GM12878 (cell line): ENCODE data around the gene FCHSD2. TPM values are rescaled to one million over a fixed set of nuclear protein-coding genes. Genes with fewer than 3 reads are reported as not detected.

Source experiments
- CBX3 ChIP-seq: fragments of 200-600 bp; sonication (generic); IDR thresholded peaks from 2 replicates; pipeline ENCODE4 v1.6.1; 2016; ENCODE audit warnings: low read depth, borderline replicate concordance
- CBX5 ChIP-seq: sonication (generic); IDR thresholded peaks from 2 replicates; pipeline ENCODE4 v1.6.1; 2016; ENCODE audit warnings: low read depth, moderate library complexity, mild to moderate bottlenecking, inconsistent platforms
- CUX1 ChIP-seq: IDR thresholded peaks from 2 replicates; pipeline ENCODE4 v1.6.1; 2012; ENCODE audit warnings: improper control_type of control experiment, low read depth, low read length; ENCODE audit not compliant: insufficient replicate concordance
- EED ChIP-seq: sonication (generic); IDR thresholded peaks from 2 replicates; pipeline ENCODE4 v1.6.1; 2016; ENCODE audit warnings: antibody characterized with exemption, low read depth
- EP300 ChIP-seq, 2 experiments: fragments of 150-350 bp in 1 of 2; IDR thresholded peaks; 2 replicates each; pipeline ENCODE4 v1.6.1; 2011 to 2012; ENCODE audit warnings: low read depth in 2 of 2, low read length in 2 of 2, borderline replicate concordance in 1 of 2, improper control_type of control experiment in 1 of 2, inconsistent platforms in 1 of 2; ENCODE audit not compliant: control insufficient read depth in 1 of 2
- GABPA ChIP-seq: IDR thresholded peaks from 2 replicates; pipeline ENCODE4 v1.6.1; 2014; ENCODE audit warnings: antibody characterized with exemption, low read depth, mild to moderate bottlenecking, inconsistent platforms
- IKZF2 ChIP-seq, 2 experiments: fragments of 450-650 bp; IDR thresholded peaks; 2 replicates each; pipeline ENCODE4 v1.6.1; 2017; ENCODE audit warnings: mild to moderate bottlenecking in 2 of 2, moderate library complexity in 2 of 2
- MAX ChIP-seq: IDR thresholded peaks from 2 replicates; pipeline ENCODE4 v1.6.1; 2012; ENCODE audit warnings: low read depth, low read length, improper control_type of control experiment
- MEF2A ChIP-seq: IDR thresholded peaks from 2 replicates; pipeline ENCODE4 v1.6.1; 2011; ENCODE audit warnings: low read depth, mild to moderate bottlenecking, low read length, moderate library complexity; ENCODE audit not compliant: insufficient read depth
- POLR2A ChIP-seq: IDR thresholded peaks from 2 replicates; pipeline ENCODE4 v1.6.1; 2011; ENCODE audit warnings: low read depth, mild to moderate bottlenecking, low read length
- POU2F2 ChIP-seq: IDR thresholded peaks from 3 replicates; pipeline ENCODE4 v1.6.1; 2011; ENCODE audit warnings: low read depth, mild to moderate bottlenecking, low read length, borderline replicate concordance
- RAD21 ChIP-seq: IDR thresholded peaks from 2 replicates; pipeline ENCODE4 v1.6.1; 2011; ENCODE audit warnings: mild to moderate bottlenecking, low read depth, low read length, moderate library complexity; ENCODE audit not compliant: insufficient read depth
- SRF ChIP-seq, 2 experiments: IDR thresholded peaks; 2 replicates each; pipeline ENCODE4 v1.6.1; 2011; ENCODE audit warnings: low read depth in 2 of 2, low read length in 2 of 2, mild to moderate bottlenecking in 1 of 2, moderate library complexity in 1 of 2
- TAF1 ChIP-seq: IDR thresholded peaks from 2 replicates; pipeline ENCODE4 v1.6.1; 2011; ENCODE audit warnings: mild to moderate bottlenecking, low read depth, low read length, borderline replicate concordance
- polyA plus RNA-seq, 11 experiments: library from polyadenylated mRNA; depleted of rRNA in 4 of 11; unstranded in 6 of 11; stranded (reverse) in 5 of 11; fragments of >200 nt; fragmentation: Nextera tagmentation in 4 of 11; fragmentation: Illumina TruSeq in 1 of 11; extraction: Ambion mirVana in 4 of 11; extraction: Trizol in 1 of 11; gene quantifications; 1 replicate in 1 of 11; 2 replicates in 10 of 11; pipeline versions ENCODE4 v1.2.1 to v1.2.3, GENCODE V29; 2011 to 2016; ENCODE audit warnings: inconsistent platforms in 2 of 11, missing spikeins in 2 of 11, low read depth in 1 of 11
- total RNA-seq, 4 experiments: library from RNA; depleted of rRNA in 3 of 4; stranded (reverse); fragments of >200 nt in 3 of 4; fragmentation: Illumina TruSeq in 1 of 4; extraction: Trizol in 1 of 4; gene quantifications; 2 replicates each; pipeline versions ENCODE4 v1.2.1 to v1.2.3, GENCODE V29; 2013 to 2021
- TF ChIP-seq, protein P1 (sequence below): fragments of 450-650 bp; IDR thresholded peaks from 2 replicates; pipeline ENCODE4 v1.6.1; 2018; ENCODE audit warnings: mild to moderate bottlenecking, low read depth, moderate library complexity; ENCODE audit not compliant: partially characterized antibody
- TF ChIP-seq, protein P2 (sequence below): fragments of 450-650 bp; IDR thresholded peaks from 2 replicates; pipeline ENCODE4 v1.6.1; 2017; ENCODE audit warnings: mild to moderate bottlenecking, low read depth, inconsistent platforms; ENCODE audit not compliant: poor library complexity, severe bottlenecking

FCHSD2 gene
- total and polyA plus RNA-seq, 10 of the 15 experiments (the other 5 are each of a cell fraction or from before 2014, with no cell fraction given), result 13.2 to 89.8 (median 47.8) TPM

GRCh38 chr11:73141309-73142127 lies 600 bp downstream of the FCHSD2 start (continued):
- TF ChIP-seq CBX3, result no peak
- TF ChIP-seq IKZF2 (IDR thresholded peaks at IDR 0.05), result 0 out of 4 replicates have a peak, but pooled peaks of 1 of the 2 experiments have one; percentile 33
- peak; percentile 32; the same call in 1 of the 3 replicates for TF ChIP-seq POU2F2
- no peak for TF ChIP-seq EP300 (IDR thresholded peaks at IDR 0.05; ENCODE audit: borderline replicate concordance in 1 of 2, control insufficient read depth in 1 of 2, low read depth in 2 of 2, low read length in 2 of 2)
- TF ChIP-seq MEF2A, result no peak
- TF ChIP-seq, protein P1, sequence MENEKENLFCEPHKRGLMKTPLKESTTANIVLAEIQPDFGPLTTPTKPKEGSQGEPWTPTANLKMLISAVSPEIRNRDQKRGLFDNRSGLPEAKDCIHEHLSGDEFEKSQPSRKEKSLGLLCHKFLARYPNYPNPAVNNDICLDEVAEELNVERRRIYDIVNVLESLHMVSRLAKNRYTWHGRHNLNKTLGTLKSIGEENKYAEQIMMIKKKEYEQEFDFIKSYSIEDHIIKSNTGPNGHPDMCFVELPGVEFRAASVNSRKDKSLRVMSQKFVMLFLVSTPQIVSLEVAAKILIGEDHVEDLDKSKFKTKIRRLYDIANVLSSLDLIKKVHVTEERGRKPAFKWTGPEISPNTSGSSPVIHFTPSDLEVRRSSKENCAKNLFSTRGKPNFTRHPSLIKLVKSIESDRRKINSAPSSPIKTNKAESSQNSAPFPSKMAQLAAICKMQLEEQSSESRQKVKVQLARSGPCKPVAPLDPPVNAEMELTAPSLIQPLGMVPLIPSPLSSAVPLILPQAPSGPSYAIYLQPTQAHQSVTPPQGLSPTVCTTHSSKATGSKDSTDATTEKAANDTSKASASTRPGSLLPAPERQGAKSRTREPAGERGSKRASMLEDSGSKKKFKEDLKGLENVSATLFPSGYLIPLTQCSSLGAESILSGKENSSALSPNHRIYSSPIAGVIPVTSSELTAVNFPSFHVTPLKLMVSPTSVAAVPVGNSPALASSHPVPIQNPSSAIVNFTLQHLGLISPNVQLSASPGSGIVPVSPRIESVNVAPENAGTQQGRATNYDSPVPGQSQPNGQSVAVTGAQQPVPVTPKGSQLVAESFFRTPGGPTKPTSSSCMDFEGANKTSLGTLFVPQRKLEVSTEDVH, result no peak
- no peak for TF ChIP-seq GABPA
- TF ChIP-seq CUX1, result no peak
- TF ChIP-seq POLR2A, result peak; percentile 70
- TF ChIP-seq MAX, result peak; percentile 73
- TF ChIP-seq, protein P2, sequence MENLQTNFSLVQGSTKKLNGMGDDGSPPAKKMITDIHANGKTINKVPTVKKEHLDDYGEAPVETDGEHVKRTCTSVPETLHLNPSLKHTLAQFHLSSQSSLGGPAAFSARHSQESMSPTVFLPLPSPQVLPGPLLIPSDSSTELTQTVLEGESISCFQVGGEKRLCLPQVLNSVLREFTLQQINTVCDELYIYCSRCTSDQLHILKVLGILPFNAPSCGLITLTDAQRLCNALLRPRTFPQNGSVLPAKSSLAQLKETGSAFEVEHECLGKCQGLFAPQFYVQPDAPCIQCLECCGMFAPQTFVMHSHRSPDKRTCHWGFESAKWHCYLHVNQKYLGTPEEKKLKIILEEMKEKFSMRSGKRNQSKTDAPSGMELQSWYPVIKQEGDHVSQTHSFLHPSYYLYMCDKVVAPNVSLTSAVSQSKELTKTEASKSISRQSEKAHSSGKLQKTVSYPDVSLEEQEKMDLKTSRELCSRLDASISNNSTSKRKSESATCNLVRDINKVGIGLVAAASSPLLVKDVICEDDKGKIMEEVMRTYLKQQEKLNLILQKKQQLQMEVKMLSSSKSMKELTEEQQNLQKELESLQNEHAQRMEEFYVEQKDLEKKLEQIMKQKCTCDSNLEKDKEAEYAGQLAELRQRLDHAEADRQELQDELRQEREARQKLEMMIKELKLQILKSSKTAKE, result no peak
- peak; percentile 21; the same call in 1 of the 2 replicates for TF ChIP-seq TAF1
- no peak; the same call in 1 of the 2 replicates for TF ChIP-seq EED
- TF ChIP-seq SRF (IDR thresholded peaks at IDR 0.05; ENCODE audit: low read depth in 2 of 2, low read length in 2 of 2), result no peak
- no peak for TF ChIP-seq CBX5
- TF ChIP-seq RAD21, result peak; percentile 11; the same call in 1 of the 2 replicates
